ENCODE measurements around the gene GPANK1. TPM values are rescaled to one million over a fixed set of nuclear protein-coding genes. Genes with fewer than 3 reads are reported as not detected.
A peak's percentile ranks its signal among the peaks of the same experiment; 100 is the strongest.

GPANK1 gene
- total RNA-seq, 1 experiment from 2014 or later = 18.3 TPM

GRCh38 chr6:31633447-31633846 is 31.4 kb downstream of the GPANK1 start:
- no TSS peak for BruUV-seq (replicated peaks)
- no peak overlapping the region for H3K4me3 ChIP-seq (ENCODE audit: low read depth in 2 of 2, low read length in 2 of 2)
- no peak overlapping the region; the same call in 1 of the 2 replicates for H3K27ac ChIP-seq (ENCODE audit: low read length)
- TF ChIP-seq REST (IDR thresholded peaks at IDR 0.05; ENCODE audit: insufficient read depth in 1 of 2, low read depth in 2 of 2, low read length in 1 of 2) (no peak), TCF7L2 (IDR thresholded peaks at IDR 0.05; ENCODE audit: low read depth, low read length) (no peak), POLR2AphosphoS5 (IDR thresholded peaks at IDR 0.05; ENCODE audit: low read depth, low read length) (no peak; the same call in 1 of the 2 replicates), SIN3A (IDR thresholded peaks at IDR 0.05; ENCODE audit: borderline replicate concordance, insufficient read depth, low read depth, low read length) (no peak), CTCF (IDR thresholded peaks at IDR 0.05) (no peak)
- in situ Hi-C loops (cut with HindIII; ENCODE audit: low pct_unique_long_range_greater_than_20kb, low sequenced_read_pairs) (no loop called here), intact Hi-C loops (cut with micrococcal nuclease; ENCODE audit: unreplicated experiment) (no loop called here)
- peaks cover 39% of the 10 kb centered on the region for H3K36me3 ChIP-seq (ENCODE audit: control insufficient read depth, insufficient read depth, low read length)
- peaks cover 11% of the 10 kb centered on the region; the same call in 1 of the 2 replicates for H3K4me1 ChIP-seq (ENCODE audit: control insufficient read depth, insufficient read depth, low read length)
- H3K27me3 ChIP-seq (ENCODE audit: control insufficient read depth, insufficient read depth, low read length) = no peaks in the 10 kb centered on the region
- DNase-seq (ENCODE audit: low read depth, low spot score) = no peak
- ATAC-seq = no peak
- POLR2A ChIA-PET = no interaction called here
- CTCF ChIA-PET = interaction anchor here (0.6 kb wide), 1 partner anchor 1880 kb away, joined by 3 read pairs; no protein-coding TSS in a partner anchor
- no peaks in the 10 kb centered on the region for H3K9me3 ChIP-seq (ENCODE audit: control insufficient read depth, insufficient read depth, low read depth, low read length)

- POLR2A ChIA-PET = no interaction called here
- Histone ChIP-seq H3K4me1 (ENCODE audit: control insufficient read depth, insufficient read depth, low read length) (peaks cover 11% of the 10 kb centered on the region; the same call in 1 of the 2 replicates), H3K9me3 (ENCODE audit: control insufficient read depth, insufficient read depth, low read depth, low read length) (no peaks in the 10 kb centered on the region), H3K27me3 (ENCODE audit: control insufficient read depth, insufficient read depth, low read length) (no peaks in the 10 kb centered on the region), H3K27ac (ENCODE audit: low read length) (0 out of 2 replicates have a peak overlapping the region, but pooled peaks have one; percentile 13), H3K36me3 (ENCODE audit: control insufficient read depth, insufficient read depth, low read length) (peaks cover 43% of the 10 kb centered on the region), H3K4me3 (ENCODE audit: low read depth in 2 of 2, low read length in 2 of 2) (no peak overlapping the region)
- BruUV-seq (replicated peaks) = no TSS peak
- no peak for ATAC-seq
- CTCF ChIA-PET = interaction anchor here (0.6 kb wide), 1 partner anchor 34 kb away, joined by 4 read pairs; no protein-coding TSS in a partner anchor
- in situ Hi-C loops (cut with HindIII; ENCODE audit: low pct_unique_long_range_greater_than_20kb, low sequenced_read_pairs) = no loop called here
- intact Hi-C loops (cut with micrococcal nuclease; ENCODE audit: unreplicated experiment) = no loop called here
- 0 out of 2 replicates have a peak, but pooled peaks have one; percentile 39 for TF ChIP-seq POLR2AphosphoS5 (IDR thresholded peaks at IDR 0.05; ENCODE audit: low read depth, low read length)
- TF ChIP-seq CTCF (IDR thresholded peaks at IDR 0.05) = no peak
- DNase-seq (ENCODE audit: low read depth, low spot score) = no peak
These were observed 32.4 kb downstream of the GPANK1 start for GRCh38 chr6:31632279-31632946.
